RWPE2 (cell line): ENCODE measurements around the gene SP3.
A peak's percentile ranks its signal among the peaks of the same experiment; 100 is the strongest.

Experiments used
- ATAC-seq: fragments of 200-7000 bp; cut with Tn5 transposase; 3 replicates; pipeline ENCODE4 v1.9.1; 2021; ENCODE audit warnings: low read depth
- DNase-seq: peaks from one replicate; pipeline ENCODE4 v3.0.0-alpha.2; 2020; ENCODE audit warnings: low spot score
- H3K27ac ChIP-seq: fragments of 450-650 bp; 2 replicates; pipeline ENCODE4 v1.5.1; 2017; ENCODE audit warnings: mild to moderate bottlenecking; ENCODE audit not compliant: poor library complexity, severe bottlenecking
- H3K27me3 ChIP-seq: fragments of 250-450 bp; sonication (Bioruptor Pico); 2 replicates; pipeline ENCODE4 v1.5.1; 2021; ENCODE audit warnings: mild to moderate bottlenecking, moderate library complexity; ENCODE audit not compliant: insufficient read depth, poor library complexity, severe bottlenecking
- H3K36me3 ChIP-seq: fragments of 250-450 bp; sonication (Bioruptor Pico); 2 replicates; pipeline ENCODE4 v1.5.1; 2020; ENCODE audit warnings: low read depth, mild to moderate bottlenecking, moderate library complexity
- H3K4me1 ChIP-seq: fragments of 250-450 bp; sonication (Bioruptor Pico); 2 replicates; pipeline ENCODE4 v1.5.1; 2021; ENCODE audit warnings: mild to moderate bottlenecking, moderate library complexity; ENCODE audit not compliant: insufficient read depth, poor library complexity, severe bottlenecking
- H3K4me3 ChIP-seq: fragments of 250-450 bp; sonication (Bioruptor Pico); 2 replicates; pipeline ENCODE4 v1.5.1; 2021; ENCODE audit warnings: mild to moderate bottlenecking, moderate library complexity; ENCODE audit not compliant: severe bottlenecking
- H3K9me3 ChIP-seq: fragments of 250-450 bp; sonication (Bioruptor Pico); 2 replicates; pipeline ENCODE4 v1.5.1; 2021; ENCODE audit warnings: mild to moderate bottlenecking, moderate library complexity; ENCODE audit not compliant: severe bottlenecking
- CTCF ChIP-seq: fragments of 450-650 bp; IDR thresholded peaks from one replicate; pipeline ENCODE4 v1.5.1; 2017; ENCODE audit warnings: mild to moderate bottlenecking, moderate library complexity; ENCODE audit not compliant: poor library complexity, severe bottlenecking

SP3 gene

DNA sequence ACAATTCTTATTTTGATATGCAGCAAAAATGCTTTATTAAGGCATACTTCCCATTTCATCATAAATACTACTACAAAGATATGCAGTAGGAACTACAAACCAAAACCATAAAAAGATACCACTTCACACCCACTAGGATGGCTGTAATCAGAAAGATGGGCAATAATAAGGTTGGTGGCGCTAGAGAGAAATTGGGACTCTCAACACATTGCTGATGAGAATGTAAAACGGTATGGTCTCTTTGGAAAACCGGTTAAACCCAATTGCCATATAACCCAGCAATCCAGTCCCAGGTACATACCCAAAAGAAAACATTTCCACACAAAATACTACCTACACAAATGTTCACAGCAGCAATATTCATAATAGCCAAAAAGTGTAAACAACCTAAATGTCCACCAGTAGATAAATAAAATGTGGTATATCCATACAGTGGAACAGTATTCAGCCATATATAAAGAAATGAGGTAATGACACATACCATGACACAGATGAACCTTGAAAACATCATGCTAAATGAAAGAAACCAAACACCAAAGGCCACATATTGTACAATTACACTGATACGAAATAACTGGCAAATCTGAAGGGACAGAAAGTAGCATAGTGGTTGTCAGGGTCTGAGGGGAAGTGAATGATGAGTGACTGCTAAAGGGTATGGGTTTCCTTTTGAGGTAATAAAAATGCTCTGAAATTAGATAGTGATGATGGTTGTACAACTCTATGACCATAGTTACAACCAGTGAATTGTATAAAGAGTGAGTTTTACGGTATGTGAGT lies 12.7 kb downstream of the SP3 start:
- no peak for ATAC-seq
- H3K4me1 ChIP-seq = peaks cover 24% of the 10 kb centered on the region
- TF ChIP-seq CTCF = peak; percentile 20

DNA sequence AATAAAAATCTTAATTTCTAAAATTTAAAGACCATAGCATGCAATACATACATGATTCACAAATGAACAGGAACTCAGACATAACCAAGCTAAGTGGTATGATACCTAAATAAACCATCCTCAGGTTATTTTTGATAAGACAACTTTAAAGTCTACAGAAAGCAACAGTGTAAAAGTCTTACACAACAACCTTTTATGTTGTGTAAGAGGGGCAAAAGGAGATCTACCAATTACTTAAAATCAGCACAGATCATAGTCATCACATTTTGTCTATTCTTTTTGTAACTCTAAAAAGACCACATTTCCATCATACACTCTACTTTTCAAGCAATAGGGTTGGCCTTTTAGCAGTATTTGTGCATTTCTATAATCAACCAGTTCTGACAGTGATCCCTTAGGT lies 16.3 kb downstream of the SP3 start:
- H3K4me3 ChIP-seq = no peak overlapping the region
- no peak for ATAC-seq

More for the DNA sequence above, 12.7 kb downstream of the SP3 start:
- H3K27me3 ChIP-seq = no peaks in the 10 kb centered on the region
- H3K4me3 ChIP-seq = no peak overlapping the region
- no peak for DNase-seq
- H3K9me3 ChIP-seq = no peaks in the 10 kb centered on the region
- H3K27ac ChIP-seq = no peak overlapping the region
- peaks cover 65% of the 10 kb centered on the region for H3K36me3 ChIP-seq

DNA sequence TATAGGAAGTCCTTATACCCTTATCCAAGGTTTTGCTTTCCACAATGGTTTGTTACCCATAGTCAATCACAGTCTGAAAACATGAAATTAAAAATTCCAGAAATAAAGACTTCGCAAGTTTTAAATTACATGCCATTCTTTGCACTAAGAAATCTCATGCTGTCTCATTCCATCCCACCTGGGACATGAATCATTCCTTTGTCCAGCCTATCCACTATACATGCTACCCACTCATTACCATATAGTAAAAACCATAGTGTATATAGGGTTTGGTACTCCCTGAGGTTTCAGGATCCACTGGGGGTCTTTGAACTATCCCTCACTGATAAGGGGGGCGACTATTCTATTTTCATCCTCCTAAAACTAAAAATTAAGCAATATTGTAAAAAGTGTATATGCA lies 17.0 kb downstream of the SP3 start:
- TF ChIP-seq CTCF = no peak
- H3K4me1 ChIP-seq = peaks cover 40% of the 10 kb centered on the region
- no peak overlapping the region for H3K27ac ChIP-seq
- no peak for DNase-seq
- H3K4me3 ChIP-seq = no peak overlapping the region
- H3K36me3 ChIP-seq = peaks cover 32% of the 10 kb centered on the region
- no peaks in the 10 kb centered on the region for H3K9me3 ChIP-seq
- H3K27me3 ChIP-seq = no peaks in the 10 kb centered on the region
- peak; percentile 59; the same call in 2 of the 3 replicates for ATAC-seq

More for the DNA sequence above, 16.3 kb downstream of the SP3 start:
- Histone ChIP-seq H3K9me3 (no peaks in the 10 kb centered on the region), H3K36me3 (peaks cover 38% of the 10 kb centered on the region), H3K27me3 (no peaks in the 10 kb centered on the region), H3K27ac (no peak overlapping the region), H3K4me1 (peaks cover 35% of the 10 kb centered on the region)
- DNase-seq = no peak
- no peak for TF ChIP-seq CTCF

DNA sequence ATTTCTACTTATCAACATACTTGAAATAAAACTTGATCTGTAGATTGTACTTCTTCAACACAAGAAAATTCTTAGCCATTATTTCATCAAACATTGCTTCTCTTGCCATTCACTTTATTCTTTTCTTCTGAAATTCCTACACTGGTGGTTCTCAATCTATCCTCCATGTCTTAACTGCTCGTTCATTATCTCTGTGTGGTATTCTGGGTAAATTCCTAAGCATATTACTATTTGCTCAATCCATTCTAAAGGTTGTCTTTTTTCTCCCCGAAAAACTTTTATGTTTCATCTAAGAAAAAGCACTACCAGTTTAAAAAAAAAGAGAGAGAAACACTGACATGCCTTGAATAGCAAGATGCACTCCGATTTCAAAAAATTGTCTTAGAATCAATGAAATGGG lies 18.0 kb downstream of the SP3 start:
- peaks cover 22% of the 10 kb centered on the region for H3K36me3 ChIP-seq
- DNase-seq (no peak), ATAC-seq (no peak)
- peaks cover 45% of the 10 kb centered on the region for H3K4me1 ChIP-seq
- no peak overlapping the region for H3K4me3 ChIP-seq
- TF ChIP-seq CTCF = no peak
- H3K27me3 ChIP-seq = no peaks in the 10 kb centered on the region
- H3K9me3 ChIP-seq = no peaks in the 10 kb centered on the region
- H3K27ac ChIP-seq = no peak overlapping the region

- Histone ChIP-seq H3K36me3 (peaks cover 10% of the 10 kb centered on the region), H3K4me3 (no peak overlapping the region), H3K9me3 (no peaks in the 10 kb centered on the region), H3K27ac (peak overlapping the region; percentile 19), H3K4me1 (peaks cover 50% of the 10 kb centered on the region), H3K27me3 (no peaks in the 10 kb centered on the region)
- TF ChIP-seq CTCF = no peak
- peak; percentile 79 for ATAC-seq
- no peak for DNase-seq
Measured at GRCh38 chr2:173943738-173944137, 21.4 kb downstream of the SP3 start.
